H1 (cell line): ENCODE data around the gene BAIAP2.

ENCODE experiments used
- CEBPB ChIP-seq: IDR thresholded peaks from 2 replicates; pipeline ENCODE4 v1.6.1; 2012; ENCODE audit warnings: low read depth, low read length
- EP300 ChIP-seq, 2 experiments: IDR thresholded peaks; 1 replicate in 1 of 2; 2 replicates in 1 of 2; pipeline ENCODE4 v1.6.1; 2011 to 2012; ENCODE audit warnings: low read depth in 2 of 2, low read length in 2 of 2, mild to moderate bottlenecking in 2 of 2, borderline replicate concordance in 1 of 2, inconsistent platforms in 1 of 2, moderate library complexity in 1 of 2
- PHF8 ChIP-seq: fragments of 200-600 bp; sonication (generic); conservative IDR thresholded peaks from 2 replicates; pipeline ENCODE4 v1.7.1; 2012; ENCODE audit warnings: low read depth, mild to moderate bottlenecking, inconsistent platforms, low read length, moderate library complexity
- POLR2A ChIP-seq, 2 experiments: IDR thresholded peaks; 1 replicate in 1 of 2; 2 replicates in 1 of 2; pipeline ENCODE4 v1.6.1; 2011; ENCODE audit warnings: low read depth in 2 of 2, low read length in 2 of 2, mild to moderate bottlenecking in 2 of 2; ENCODE audit errors: control extremely low read depth in 1 of 2
- POLR2AphosphoS5 ChIP-seq: IDR thresholded peaks from 2 replicates; pipeline ENCODE4 v1.6.1; 2011; ENCODE audit warnings: low read depth, low read length
- RFX5 ChIP-seq: IDR thresholded peaks from 2 replicates; pipeline ENCODE4 v1.6.1; 2011; ENCODE audit warnings: low read depth, low read length, improper control_type of control experiment, borderline replicate concordance
- SP1 ChIP-seq: IDR thresholded peaks from 2 replicates; pipeline ENCODE4 v1.6.1; 2011; ENCODE audit warnings: low read depth, low read length
- SP2 ChIP-seq: IDR thresholded peaks from 2 replicates; pipeline ENCODE4 v1.6.1; 2012; ENCODE audit warnings: mild to moderate bottlenecking, low read length, inconsistent platforms
- TEAD4 ChIP-seq: IDR thresholded peaks from 2 replicates; pipeline ENCODE4 v1.6.1; 2012; ENCODE audit warnings: low read depth, low read length, inconsistent platforms, mixed read lengths
- TF ChIP-seq, protein P1 (sequence below), 3 experiments: IDR thresholded peaks; 1 replicate in 2 of 3; 2 replicates in 1 of 3; pipeline versions ENCODE4 v1.5.1 to v1.6.1; 2011; ENCODE audit warnings: low read length in 3 of 3, mild to moderate bottlenecking in 3 of 3, inconsistent platforms in 2 of 3, low read depth in 1 of 3, moderate library complexity in 1 of 3; ENCODE audit not compliant: insufficient read depth in 1 of 3; ENCODE audit errors: control extremely low read depth in 1 of 3

DNA sequence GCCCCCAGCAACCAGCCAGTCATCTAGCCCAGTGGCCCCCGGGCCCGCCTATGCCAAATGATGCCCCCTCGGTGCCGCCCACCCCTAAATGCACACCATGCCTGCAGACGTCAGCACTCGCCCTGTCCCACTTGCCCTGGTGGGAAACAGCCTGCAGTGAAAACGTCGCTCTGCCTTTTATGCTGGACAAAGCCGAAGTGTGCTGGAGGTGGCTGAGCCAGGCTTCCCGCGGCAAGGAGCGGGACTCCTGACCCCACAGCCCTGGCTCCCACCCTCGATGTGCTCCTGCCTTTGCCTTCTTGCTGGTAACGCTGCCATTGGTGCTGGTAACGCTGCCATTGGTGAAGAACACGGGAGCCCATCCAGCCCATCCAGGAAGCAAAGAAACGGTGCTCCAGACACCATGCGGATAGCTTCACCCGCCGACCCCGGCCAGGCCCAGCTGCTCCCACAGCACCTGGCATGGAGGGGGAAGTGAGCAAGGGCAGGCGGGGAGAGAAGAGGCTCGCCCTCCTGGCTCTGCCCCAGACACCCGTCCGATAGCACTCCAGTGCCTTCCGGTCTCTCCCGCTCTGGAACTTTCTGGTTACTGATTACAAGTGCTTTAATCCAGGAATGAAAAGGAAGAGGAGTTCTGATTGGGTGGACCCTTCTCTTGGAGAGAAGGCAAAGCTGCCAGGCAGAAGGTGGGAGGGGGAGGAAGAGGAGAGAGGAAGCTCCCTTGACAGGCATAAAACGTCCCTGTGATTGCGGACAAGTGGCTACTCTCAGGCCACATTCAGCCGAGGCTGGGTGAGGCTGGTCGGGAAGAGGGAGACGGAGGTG, 4.0 kb upstream of the BAIAP2 start:
- TF ChIP-seq RFX5: no peak
- TF ChIP-seq EP300 (IDR thresholded peaks at IDR 0.05; ENCODE audit: borderline replicate concordance in 1 of 2, low read depth in 2 of 2, low read length in 2 of 2): no peak
- TF ChIP-seq CEBPB: no peak
- TF ChIP-seq SP2: no peak
- TF ChIP-seq, protein P1, sequence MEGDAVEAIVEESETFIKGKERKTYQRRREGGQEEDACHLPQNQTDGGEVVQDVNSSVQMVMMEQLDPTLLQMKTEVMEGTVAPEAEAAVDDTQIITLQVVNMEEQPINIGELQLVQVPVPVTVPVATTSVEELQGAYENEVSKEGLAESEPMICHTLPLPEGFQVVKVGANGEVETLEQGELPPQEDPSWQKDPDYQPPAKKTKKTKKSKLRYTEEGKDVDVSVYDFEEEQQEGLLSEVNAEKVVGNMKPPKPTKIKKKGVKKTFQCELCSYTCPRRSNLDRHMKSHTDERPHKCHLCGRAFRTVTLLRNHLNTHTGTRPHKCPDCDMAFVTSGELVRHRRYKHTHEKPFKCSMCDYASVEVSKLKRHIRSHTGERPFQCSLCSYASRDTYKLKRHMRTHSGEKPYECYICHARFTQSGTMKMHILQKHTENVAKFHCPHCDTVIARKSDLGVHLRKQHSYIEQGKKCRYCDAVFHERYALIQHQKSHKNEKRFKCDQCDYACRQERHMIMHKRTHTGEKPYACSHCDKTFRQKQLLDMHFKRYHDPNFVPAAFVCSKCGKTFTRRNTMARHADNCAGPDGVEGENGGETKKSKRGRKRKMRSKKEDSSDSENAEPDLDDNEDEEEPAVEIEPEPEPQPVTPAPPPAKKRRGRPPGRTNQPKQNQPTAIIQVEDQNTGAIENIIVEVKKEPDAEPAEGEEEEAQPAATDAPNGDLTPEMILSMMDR (IDR thresholded peaks at IDR 0.05; ENCODE audit: control extremely low read depth in 1 of 3, insufficient read depth in 1 of 3, low read depth in 1 of 3, low read length in 3 of 3): no peak
- no peak for TF ChIP-seq PHF8
- no peak for TF ChIP-seq POLR2A (IDR thresholded peaks at IDR 0.05; ENCODE audit: control extremely low read depth in 1 of 2, low read depth in 2 of 2, low read length in 2 of 2)
- TF ChIP-seq POLR2AphosphoS5: no peak
- TF ChIP-seq SP1: no peak
- TF ChIP-seq TEAD4: no peak
